Bronchial epithelial cell (primary cell): Measurements from ENCODE around the gene BLOC1S3. TPM values are rescaled to one million over a fixed set of nuclear protein-coding genes. Genes with fewer than 3 reads are reported as not detected.
A peak's percentile ranks its signal among the peaks of the same experiment; 100 is the strongest.

Experiments used
- DNase-seq: peaks from one replicate; pipeline ENCODE4 v3.0.0-alpha.2; 2010; ENCODE audit warnings: low read depth
- FAIRE-seq: peaks from 2 replicates; lab custom pipeline; 2011; peaks lifted over from hg19 to GRCh38; lab: Jason Lieb, UNC
- H3K27me3 ChIP-seq: 2 replicates; pipeline ENCODE4 v1.5.1; 2011; ENCODE audit warnings: low read length; ENCODE audit not compliant: control insufficient read depth, insufficient read depth
- H3K36me3 ChIP-seq: 2 replicates; pipeline ENCODE4 v1.5.1; 2011; ENCODE audit warnings: low read length; ENCODE audit not compliant: control insufficient read depth, insufficient read depth
- H3K4me3 ChIP-seq: 2 replicates; pipeline ENCODE4 v1.5.1; 2011; ENCODE audit warnings: mild to moderate bottlenecking, low read depth, low read length, control low read depth
- total RNA-seq: library from RNA; depleted of rRNA; stranded (reverse); fragments of >200 nt; gene quantifications from 2 replicates; pipeline ENCODE4 v1.2.1, GENCODE V29; 2014
- TF ChIP-seq, protein P1 (sequence below): IDR thresholded peaks from 2 replicates; pipeline ENCODE4 v1.5.1; 2011; ENCODE audit warnings: mild to moderate bottlenecking, moderate library complexity, low read length, control low read depth, inconsistent platforms; ENCODE audit not compliant: insufficient read depth, severe bottlenecking

Gene BLOC1S3
- total RNA-seq, 1 donor from 2014 or later: 5.3 TPM

DNA sequence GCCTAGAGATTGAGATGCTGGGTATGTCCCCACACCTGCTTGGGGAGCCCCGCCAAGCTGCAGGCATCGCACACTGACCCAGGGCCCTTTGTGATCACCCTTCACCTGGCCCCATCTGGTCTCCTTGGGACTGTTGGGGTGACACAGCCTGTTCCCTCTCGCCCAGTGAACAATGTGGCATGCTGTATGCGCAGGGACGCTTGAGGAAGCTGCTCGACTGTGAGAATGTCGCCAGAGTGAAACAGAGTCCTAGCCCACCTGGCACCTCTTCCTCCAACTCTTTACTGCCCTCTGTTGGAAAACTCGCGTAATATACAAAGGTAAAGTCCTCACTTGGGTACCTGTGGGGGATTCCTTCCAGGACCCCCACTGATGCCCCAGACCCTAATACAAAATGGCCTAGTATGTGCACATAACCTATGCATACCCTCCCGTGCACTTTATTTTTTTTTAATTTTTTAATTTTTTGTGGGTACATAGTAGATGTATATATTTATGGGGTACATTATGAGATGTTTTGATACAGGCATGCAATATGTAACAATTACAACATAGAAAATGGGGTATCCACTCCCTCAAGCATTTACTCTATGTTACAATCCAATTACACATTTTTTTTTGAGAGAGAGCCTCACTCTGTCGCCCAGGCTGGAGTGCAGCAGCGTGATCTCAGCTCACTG is 9.0 kb downstream of the BLOC1S3 start:
- TF ChIP-seq, protein P1, sequence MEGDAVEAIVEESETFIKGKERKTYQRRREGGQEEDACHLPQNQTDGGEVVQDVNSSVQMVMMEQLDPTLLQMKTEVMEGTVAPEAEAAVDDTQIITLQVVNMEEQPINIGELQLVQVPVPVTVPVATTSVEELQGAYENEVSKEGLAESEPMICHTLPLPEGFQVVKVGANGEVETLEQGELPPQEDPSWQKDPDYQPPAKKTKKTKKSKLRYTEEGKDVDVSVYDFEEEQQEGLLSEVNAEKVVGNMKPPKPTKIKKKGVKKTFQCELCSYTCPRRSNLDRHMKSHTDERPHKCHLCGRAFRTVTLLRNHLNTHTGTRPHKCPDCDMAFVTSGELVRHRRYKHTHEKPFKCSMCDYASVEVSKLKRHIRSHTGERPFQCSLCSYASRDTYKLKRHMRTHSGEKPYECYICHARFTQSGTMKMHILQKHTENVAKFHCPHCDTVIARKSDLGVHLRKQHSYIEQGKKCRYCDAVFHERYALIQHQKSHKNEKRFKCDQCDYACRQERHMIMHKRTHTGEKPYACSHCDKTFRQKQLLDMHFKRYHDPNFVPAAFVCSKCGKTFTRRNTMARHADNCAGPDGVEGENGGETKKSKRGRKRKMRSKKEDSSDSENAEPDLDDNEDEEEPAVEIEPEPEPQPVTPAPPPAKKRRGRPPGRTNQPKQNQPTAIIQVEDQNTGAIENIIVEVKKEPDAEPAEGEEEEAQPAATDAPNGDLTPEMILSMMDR: peak; percentile 71
- H3K27me3 ChIP-seq: no peaks in the 10 kb centered on the region
- FAIRE-seq: no peak
- DNase-seq: no peak
- no peak overlapping the region for H3K4me3 ChIP-seq
- H3K36me3 ChIP-seq: no peaks in the 10 kb centered on the region

DNA sequence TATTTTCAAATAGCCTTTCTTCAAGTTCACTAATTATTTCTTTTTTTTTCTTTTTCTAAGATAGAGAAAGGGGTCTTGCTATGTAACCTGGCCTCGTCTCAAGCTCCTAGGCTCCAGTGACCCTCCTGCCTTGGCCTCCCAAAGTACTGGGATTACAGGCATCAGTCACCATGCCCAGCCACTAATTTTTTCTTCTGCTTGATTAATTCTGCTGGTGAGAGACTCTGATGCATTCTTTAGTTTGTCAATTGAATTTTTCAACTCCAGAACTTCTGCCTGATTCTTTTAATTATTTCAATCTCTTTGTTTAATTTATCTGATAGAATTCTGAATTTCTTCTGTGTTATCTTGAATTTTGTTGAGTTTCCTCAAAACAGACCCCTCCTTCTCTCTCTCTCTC is 11.4 kb downstream of the BLOC1S3 start:
- no peak for FAIRE-seq
- DNase-seq: no peak
- Histone ChIP-seq H3K27me3 (no peaks in the 10 kb centered on the region), H3K36me3 (no peaks in the 10 kb centered on the region), H3K4me3 (no peak overlapping the region)
- TF ChIP-seq, protein P1: no peak

DNA sequence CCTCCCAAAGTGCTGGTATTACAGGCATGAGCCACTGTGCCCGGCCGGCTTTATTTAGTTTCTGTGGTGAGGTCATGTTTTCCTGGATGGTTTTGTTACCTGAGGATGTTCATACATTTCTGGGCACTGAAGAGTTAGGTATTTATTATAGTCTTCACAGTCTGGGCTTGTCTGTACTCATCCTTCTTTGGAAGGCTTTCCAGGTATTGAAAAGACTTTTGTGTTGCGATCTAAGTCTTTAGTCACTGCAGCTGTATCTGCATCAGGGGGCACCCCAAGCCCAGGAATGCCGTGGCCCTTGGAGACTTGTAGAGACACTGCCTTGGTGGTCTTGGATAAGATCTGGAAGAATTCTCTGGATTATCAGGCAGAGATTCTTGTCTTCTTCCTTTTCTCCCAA is 12.8 kb downstream of the BLOC1S3 start:
- Histone ChIP-seq H3K4me3 (no peak overlapping the region), H3K36me3 (no peaks in the 10 kb centered on the region), H3K27me3 (no peaks in the 10 kb centered on the region)
- FAIRE-seq: no peak
- DNase-seq: peak; percentile 94
- TF ChIP-seq, protein P1: peak; percentile 10

DNA sequence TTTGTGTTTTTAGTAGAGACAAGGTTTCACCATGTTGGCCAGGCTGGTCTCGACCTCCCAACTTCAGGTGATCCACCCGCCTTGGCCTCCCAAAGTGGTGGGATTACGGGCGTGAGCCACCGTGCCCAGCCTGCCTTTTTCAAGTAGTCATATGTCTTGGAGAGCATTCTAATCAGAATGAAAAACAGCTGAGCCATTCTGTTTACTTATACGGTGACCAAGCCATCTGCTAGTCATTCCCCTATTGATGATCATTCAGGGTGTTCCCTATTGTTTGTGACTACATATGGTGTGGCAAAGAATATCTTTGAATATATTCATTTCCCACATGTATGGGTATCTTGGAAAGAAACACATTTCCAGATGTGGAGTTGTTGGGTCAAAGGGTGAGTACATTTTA is 17.2 kb downstream of the BLOC1S3 start:
- H3K27me3 ChIP-seq: no peaks in the 10 kb centered on the region
- TF ChIP-seq, protein P1: no peak
- H3K36me3 ChIP-seq: no peaks in the 10 kb centered on the region
- no peak for DNase-seq
- FAIRE-seq: no peak
- no peak overlapping the region for H3K4me3 ChIP-seq

DNA sequence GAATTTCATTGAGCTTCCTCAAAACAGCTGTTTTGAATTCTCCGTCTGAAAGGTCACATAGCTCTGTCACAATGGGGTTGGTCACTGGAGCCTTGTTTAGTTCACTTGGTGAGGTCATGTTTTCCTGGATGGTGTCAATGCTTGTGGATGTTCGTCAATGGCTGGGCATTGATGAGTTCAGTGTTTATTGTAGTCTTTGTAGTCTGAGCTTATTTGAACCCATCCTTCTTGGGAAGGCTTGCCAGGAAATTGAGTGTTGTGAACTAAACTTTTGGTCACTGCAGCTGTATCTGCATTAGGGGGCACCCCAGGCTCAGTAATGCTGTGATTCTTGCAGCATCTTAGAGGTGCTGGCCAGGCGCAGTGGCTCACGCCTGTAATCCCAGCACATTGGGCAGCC is 22.0 kb downstream of the BLOC1S3 start:
- no peaks in the 10 kb centered on the region for H3K27me3 ChIP-seq
- FAIRE-seq (no peak), DNase-seq (peak; percentile 38)
- no peaks in the 10 kb centered on the region for H3K36me3 ChIP-seq
- no peak overlapping the region for H3K4me3 ChIP-seq
- TF ChIP-seq, protein P1: peak; percentile 31

DNA sequence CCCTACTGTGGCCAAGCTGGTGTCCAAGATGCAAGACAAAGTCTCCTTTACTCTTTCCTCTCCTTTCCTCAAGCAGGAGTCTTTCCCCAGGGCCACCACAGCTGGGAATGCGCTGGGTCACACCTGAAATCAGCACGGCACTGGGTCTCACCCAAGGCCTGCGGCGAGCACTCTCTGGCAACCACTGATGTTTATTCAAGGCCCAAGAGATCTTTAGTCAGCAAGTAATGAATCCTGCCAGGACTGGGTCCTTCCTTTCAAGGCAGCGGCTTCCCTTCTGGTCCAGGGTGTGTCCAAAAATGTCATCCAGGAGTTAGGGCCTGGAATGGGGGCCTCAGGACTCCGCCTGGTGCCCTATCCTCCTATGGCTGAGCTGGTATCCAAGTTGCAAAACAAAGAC is 24.1 kb downstream of the BLOC1S3 start:
- TF ChIP-seq, protein P1: no peak
- peak; percentile 43 for FAIRE-seq
- H3K27me3 ChIP-seq: no peaks in the 10 kb centered on the region

More for the DNA sequence above, 24.1 kb downstream of the BLOC1S3 start:
- Histone ChIP-seq H3K36me3 (no peaks in the 10 kb centered on the region), H3K4me3 (no peak overlapping the region)
- no peak for DNase-seq
